CD14-positive monocyte (primary cell): ENCODE data around the gene CPN1. TPM values are rescaled to one million over a fixed set of nuclear protein-coding genes. Genes with fewer than 3 reads are reported as not detected.

Experiments used
- DNase-seq, 3 donors: peaks; one replicate each; pipeline ENCODE4 v3.0.0-alpha.2; 2011 to 2022
- H2AFZ ChIP-seq: 2 replicates; pipeline ENCODE4 v1.6.0; 2012; ENCODE audit warnings: mild to moderate bottlenecking, low read depth, low read length, inconsistent platforms; ENCODE audit not compliant: insufficient read depth, poor library complexity, severe bottlenecking
- H3K27ac ChIP-seq, 2 donors: 1 replicate in 1 of 2; 2 replicates in 1 of 2; pipeline ENCODE4 v1.5.1; 2012 to 2013; ENCODE audit warnings: low read length in 2 of 2, control low read depth in 1 of 2, inconsistent platforms in 1 of 2, low read depth in 1 of 2, mild to moderate bottlenecking in 1 of 2
- H3K27me3 ChIP-seq, 2 donors: one replicate each; pipeline versions ENCODE4 v1.6.0 to v1.6.1; 2011 to 2013; ENCODE audit warnings: low read length in 2 of 2; ENCODE audit not compliant: control insufficient read depth in 2 of 2, insufficient read depth in 2 of 2
- H3K36me3 ChIP-seq, 2 donors: replicated peaks in 1 of 2; 1 replicate in 1 of 2; 2 replicates in 1 of 2; pipeline versions ENCODE4 v1.5.1 to v1.6.1; 2012 to 2013; ENCODE audit warnings: low read length in 2 of 2, control low read depth in 1 of 2, inconsistent platforms in 1 of 2, mild to moderate bottlenecking in 1 of 2; ENCODE audit not compliant: insufficient read depth in 2 of 2, control insufficient read depth in 1 of 2
- H3K4me1 ChIP-seq, 2 donors: 1 replicate in 1 of 2; 2 replicates in 1 of 2; pipeline versions ENCODE4 v1.5.1 to v1.6.1; 2012 to 2013; ENCODE audit warnings: low read length in 2 of 2, control low read depth in 1 of 2, inconsistent platforms in 1 of 2, mild to moderate bottlenecking in 1 of 2, moderate library complexity in 1 of 2; ENCODE audit not compliant: insufficient read depth in 2 of 2, control insufficient read depth in 1 of 2
- H3K4me2 ChIP-seq: replicated peaks from 2 replicates; pipeline ENCODE3; 2012; ENCODE audit warnings: low read length, moderate library complexity, mild to moderate bottlenecking; ENCODE audit not compliant: poor library complexity, severe bottlenecking; ENCODE audit errors: extremely low read depth
- H3K4me3 ChIP-seq, 3 experiments: fragments of 200-600 bp in 1 of 3; sonication (generic) in 1 of 3; replicated peaks in 1 of 3; 1 replicate in 2 of 3; 2 replicates in 1 of 3; pipeline ENCODE4 v1.5.1; 2011 to 2013; ENCODE audit warnings: low read length in 3 of 3, mild to moderate bottlenecking in 3 of 3, control low read depth in 2 of 3, low read depth in 2 of 3, inconsistent platforms in 1 of 3, moderate library complexity in 1 of 3
- H3K79me2 ChIP-seq: 2 replicates; pipeline ENCODE4 v1.6.0; 2012; ENCODE audit warnings: mild to moderate bottlenecking, control low read depth, inconsistent platforms, low read length, moderate library complexity; ENCODE audit not compliant: insufficient read depth
- H3K9ac ChIP-seq: 2 replicates; pipeline ENCODE4 v1.6.0; 2017; ENCODE audit warnings: low read length, mild to moderate bottlenecking; ENCODE audit not compliant: insufficient read depth, poor library complexity, severe bottlenecking
- H3K9me3 ChIP-seq, 2 donors: replicated peaks in 1 of 2; 1 replicate in 1 of 2; 2 replicates in 1 of 2; pipeline versions ENCODE4 v1.5.1 to v1.6.1; 2012 to 2013; ENCODE audit warnings: low read length in 2 of 2, control low read depth in 1 of 2; ENCODE audit not compliant: control insufficient read depth in 1 of 2, insufficient read depth in 1 of 2
- H4K20me1 ChIP-seq: 2 replicates; pipeline ENCODE4 v1.6.0; 2012; ENCODE audit warnings: mild to moderate bottlenecking, low read length, control low read depth, moderate library complexity; ENCODE audit not compliant: insufficient read depth
- H3K27ac Mint-ChIP-seq, 7 donors: one replicate each; pipeline ENCODE4 v1.8.0; 2020; ENCODE audit warnings: mild to moderate bottlenecking in 7 of 7, mixed read lengths in 7 of 7, moderate library complexity in 6 of 7, inconsistent platforms in 2 of 7
- H3K27me3 Mint-ChIP-seq, 3 donors: one replicate each; pipeline ENCODE4 v1.8.0; 2021 to 2022; ENCODE audit warnings: low read depth in 3 of 3, mild to moderate bottlenecking in 3 of 3, mixed read lengths in 3 of 3, moderate library complexity in 3 of 3, inconsistent platforms in 1 of 3
- H3K36me3 Mint-ChIP-seq, 2 donors: one replicate each; pipeline ENCODE4 v1.8.0; 2020; ENCODE audit warnings: mixed read lengths in 2 of 2, inconsistent platforms in 1 of 2, mild to moderate bottlenecking in 1 of 2
- H3K4me1 Mint-ChIP-seq: one replicate; pipeline ENCODE4 v1.8.0; 2020; ENCODE audit warnings: mild to moderate bottlenecking, mixed read lengths
- H3K4me3 Mint-ChIP-seq, 2 donors: one replicate each; pipeline ENCODE4 v1.8.0; 2020; ENCODE audit warnings: mild to moderate bottlenecking in 2 of 2, mixed read lengths in 2 of 2, moderate library complexity in 1 of 2
- H3K9me3 Mint-ChIP-seq, 7 donors: one replicate each; pipeline ENCODE4 v1.8.0; 2020 to 2022; ENCODE audit warnings: mixed read lengths in 7 of 7, mild to moderate bottlenecking in 6 of 7, moderate library complexity in 6 of 7, inconsistent platforms in 2 of 7
- WGBS: methylation state at CpG from one replicate; pipeline ENCODE4 v1.1.5; 2013; ENCODE audit warnings: missing lambda C conversion rate; ENCODE audit not compliant: insufficient coverage; 5-methylcytosine and 5-hydroxymethylcytosine counted together
- intact Hi-C, 2 donors: fragments of 100-400 bp; cut with micrococcal nuclease; formaldehyde crosslinking; loops; one replicate each; pipeline versions ENCODE4 v1.15.0 to v1.15.1; 2023
- polyA minus RNA-seq: library from RNA; depleted of rRNA, polyadenylated mRNA; stranded (reverse); fragments of >200 nt; gene quantifications from 2 replicates; pipeline ENCODE4 v1.2.3, GENCODE V29; 2012
- polyA plus RNA-seq, 3 donors: library from polyadenylated mRNA; depleted of rRNA in 1 of 3; unstranded in 2 of 3; stranded (reverse) in 1 of 3; fragments of 300-500 nt in 2 of 3; fragments of >200 nt in 1 of 3; fragmentation: Illumina TruSeq in 2 of 3; gene quantifications; 1 replicate in 2 of 3; 2 replicates in 1 of 3; pipeline ENCODE4 v1.2.3, GENCODE V29; 2012 to 2021
- total RNA-seq, 12 experiments: library from RNA in 1 of 12; stranded (reverse) in 1 of 12; fragments of 120-200 nt in 1 of 12; gene quantifications; one replicate each; pipeline ENCODE4 v1.2.4 and lab custom pipeline; 2013 to 2026; ENCODE audit warnings: mixed read lengths in 6 of 12, inconsistent platforms in 1 of 12
- TF ChIP-seq, protein P1 (sequence below): fragments of 200-600 bp; IDR thresholded peaks from one replicate; pipeline ENCODE4 v1.8.0; 2022; ENCODE audit warnings: antibody characterized with exemption, mild to moderate bottlenecking

The CPN1 gene
- total RNA-seq (2013), result not detected
- not detected for polyA plus RNA-seq
- not detected in 2 replicates for polyA minus RNA-seq
- total RNA-seq (lab: John Stamatoyannopoulos, UW), result 0 to 0.60 (median 0) reads per million in 11 experiments

DNA sequence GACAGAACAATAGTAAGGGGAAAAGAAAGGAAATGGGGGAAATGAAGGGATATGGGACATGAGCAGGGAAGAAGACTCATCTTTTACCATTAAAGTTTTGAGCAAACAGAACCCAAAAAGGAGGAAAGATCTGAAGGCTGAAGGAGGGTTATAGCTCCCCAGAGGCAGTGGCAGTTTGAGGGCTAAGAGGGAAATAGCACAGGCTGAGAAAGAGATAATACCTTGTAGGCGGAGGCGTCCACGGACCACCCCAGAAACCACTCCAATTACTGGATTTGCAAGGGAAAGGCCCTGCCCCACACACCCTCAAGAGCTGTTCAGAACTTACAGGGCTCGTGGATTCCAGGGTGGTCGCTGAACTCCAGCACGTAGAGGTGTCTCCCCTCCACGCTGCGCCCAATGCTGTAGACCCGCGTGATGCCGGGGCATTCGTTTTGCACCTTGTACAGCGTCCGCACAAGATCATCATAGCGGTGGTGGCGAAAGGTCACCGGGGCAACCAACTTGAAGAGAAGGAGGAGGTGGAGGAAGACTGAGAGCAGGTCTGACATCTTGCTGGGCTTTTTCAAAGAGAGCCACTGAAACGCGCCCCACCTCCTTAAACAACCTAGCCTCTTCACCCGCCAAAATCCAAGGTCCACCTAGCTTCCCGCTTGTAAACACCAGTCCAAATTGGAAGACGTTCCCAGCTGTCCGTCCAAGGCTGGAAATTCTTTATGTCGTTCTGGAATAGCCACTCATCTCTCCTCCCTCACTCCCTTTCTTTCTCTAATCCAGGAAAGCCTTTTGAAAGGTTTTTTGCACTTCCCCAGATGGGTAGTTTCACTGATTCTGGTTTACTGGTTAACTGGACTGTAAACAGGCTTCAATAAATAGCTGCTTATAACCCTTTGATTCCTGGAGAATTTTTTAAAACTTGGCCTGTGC is at the start of gene CPN1:
Gene CPN1 (minus strand): TSS at position 795 of the 927 bp plus-strand sequence. CDS start 244 bp downstream, at position 551.
- H3K27me3 Mint-ChIP-seq, result peaks cover 0 to 4% (median 3%) of the 10 kb centered on the region in 3 donors
- H3K9me3 Mint-ChIP-seq, result no peaks in the 10 kb centered on the region
- Histone ChIP-seq H3K27ac (no peak within 1 kb of the TSS), H4K20me1 (no peaks in the 10 kb centered on the region), H3K9ac (no peak within 1 kb of the TSS), H2AFZ (no peak within 1 kb of the TSS), H3K4me2 (no peak within 1 kb of the TSS), H3K9me3 (no peaks in the 10 kb centered on the region), H3K27me3 (no peaks in the 10 kb centered on the region), H3K79me2 (no peaks in the 10 kb centered on the region), H3K36me3 (no peaks in the 10 kb centered on the region), H3K4me3 (no peak within 1 kb of the TSS), H3K4me1 (no peaks in the 10 kb centered on the region)
- H3K4me3 Mint-ChIP-seq, result no peak within 1 kb of the TSS
- H3K36me3 Mint-ChIP-seq, result no peaks in the 10 kb centered on the region
- intact Hi-C loops, result no loop called here
- no peak for DNase-seq
- WGBS, result 96% methylated on average over 18 of the region's 24 CpGs
- TF ChIP-seq, protein P1, sequence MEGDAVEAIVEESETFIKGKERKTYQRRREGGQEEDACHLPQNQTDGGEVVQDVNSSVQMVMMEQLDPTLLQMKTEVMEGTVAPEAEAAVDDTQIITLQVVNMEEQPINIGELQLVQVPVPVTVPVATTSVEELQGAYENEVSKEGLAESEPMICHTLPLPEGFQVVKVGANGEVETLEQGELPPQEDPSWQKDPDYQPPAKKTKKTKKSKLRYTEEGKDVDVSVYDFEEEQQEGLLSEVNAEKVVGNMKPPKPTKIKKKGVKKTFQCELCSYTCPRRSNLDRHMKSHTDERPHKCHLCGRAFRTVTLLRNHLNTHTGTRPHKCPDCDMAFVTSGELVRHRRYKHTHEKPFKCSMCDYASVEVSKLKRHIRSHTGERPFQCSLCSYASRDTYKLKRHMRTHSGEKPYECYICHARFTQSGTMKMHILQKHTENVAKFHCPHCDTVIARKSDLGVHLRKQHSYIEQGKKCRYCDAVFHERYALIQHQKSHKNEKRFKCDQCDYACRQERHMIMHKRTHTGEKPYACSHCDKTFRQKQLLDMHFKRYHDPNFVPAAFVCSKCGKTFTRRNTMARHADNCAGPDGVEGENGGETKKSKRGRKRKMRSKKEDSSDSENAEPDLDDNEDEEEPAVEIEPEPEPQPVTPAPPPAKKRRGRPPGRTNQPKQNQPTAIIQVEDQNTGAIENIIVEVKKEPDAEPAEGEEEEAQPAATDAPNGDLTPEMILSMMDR, result no peak
- no peak within 1 kb of the TSS for H3K27ac Mint-ChIP-seq
- H3K4me1 Mint-ChIP-seq, result no peaks in the 10 kb centered on the region

DNA sequence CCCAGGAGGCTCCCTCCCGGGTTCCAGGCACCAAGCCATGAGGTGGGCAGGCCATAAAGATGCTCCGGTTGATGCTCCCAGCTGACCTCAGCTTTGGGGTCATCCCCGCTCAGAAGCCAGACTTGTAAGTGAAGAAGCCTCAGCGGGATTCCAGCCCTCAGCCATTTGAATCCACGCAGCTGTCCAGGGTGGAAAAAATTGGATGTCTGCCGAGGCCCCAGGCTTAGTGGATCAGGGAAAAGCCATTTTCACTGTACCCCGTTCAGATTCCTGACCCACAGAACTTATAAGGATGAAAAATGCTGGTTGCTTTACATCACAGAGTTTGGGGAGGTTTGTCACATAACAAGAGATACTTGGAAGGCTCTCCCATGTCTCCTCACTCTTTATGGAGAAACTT is 49.2 kb upstream of the CPN1 start:
- DNase-seq, result no peak
- H3K27ac Mint-ChIP-seq, result no peak overlapping the region
- intact Hi-C loops, result no loop called here
- H3K27me3 Mint-ChIP-seq, result peaks cover 7 to 11% (median 8%) of the 10 kb centered on the region in 3 donors
- Histone ChIP-seq H3K4me1 (no peaks in the 10 kb centered on the region), H4K20me1 (no peaks in the 10 kb centered on the region), H3K4me2 (no peak overlapping the region), H3K79me2 (no peaks in the 10 kb centered on the region), H3K9me3 (peaks cover 8 to 10% of the 10 kb centered on the region in 2 donors), H3K27ac (no peak overlapping the region), H3K4me3 (no peak overlapping the region), H3K36me3 (no peaks in the 10 kb centered on the region), H3K9ac (no peak overlapping the region), H3K27me3 (no peaks in the 10 kb centered on the region), H2AFZ (no peak overlapping the region)
- H3K9me3 Mint-ChIP-seq, result peaks cover 6 to 24% (median 13%) of the 10 kb centered on the region in 7 donors
- H3K4me1 Mint-ChIP-seq, result no peaks in the 10 kb centered on the region
- TF ChIP-seq, protein P1, result no peak
- 98% methylated on average over 5 of the region's 7 CpGs for WGBS
- no peak overlapping the region for H3K4me3 Mint-ChIP-seq
- no peaks in the 10 kb centered on the region for H3K36me3 Mint-ChIP-seq
